ENCODE results near the gene TAX1BP1. TPM values are rescaled to one million over a fixed set of nuclear protein-coding genes. Genes with fewer than 3 reads are reported as not detected.

The TAX1BP1 gene
- polyA plus RNA-seq, 1 donor (not counting 4 experiments of a cell fraction or from before 2014, with no cell fraction given) = 102 TPM

GRCh38 chr7:27795977-27796376, 56.0 kb downstream of the TAX1BP1 start:
- no peak overlapping the region for H3K27ac ChIP-seq (ENCODE audit: control insufficient read depth, insufficient read depth, low read length)
- H3K79me2 ChIP-seq (ENCODE audit: control insufficient read depth, insufficient read depth, low read length) = no peaks in the 10 kb centered on the region
- H3K27me3 ChIP-seq (ENCODE audit: control insufficient read depth, extremely low read depth, insufficient read depth, low read length) = no peaks in the 10 kb centered on the region
- no peak for FAIRE-seq
- TF ChIP-seq CTCF (optimal IDR thresholded peaks at IDR 0.05 in 1 of 3, IDR thresholded peaks at IDR 0.05 in 1 of 3, conservative IDR thresholded peaks at IDR 0.05 in 1 of 3; ENCODE audit: extremely low read depth in 1 of 3, insufficient read depth in 2 of 3, low read length in 3 of 3) (no peak), EZH2 (IDR thresholded peaks at IDR 0.05; ENCODE audit: low read length) (no peak)
- peaks cover 5% of the 10 kb centered on the region for H3K4me1 ChIP-seq (ENCODE audit: control insufficient read depth, extremely low read depth, insufficient read depth, low read length)
- no peaks in the 10 kb centered on the region for H3K9me3 ChIP-seq (ENCODE audit: control insufficient read depth, low read depth, low read length)
- no peaks in the 10 kb centered on the region for H3K9me1 ChIP-seq (ENCODE audit: control insufficient read depth, extremely low read depth, insufficient read depth, low read length)
- H2AFZ ChIP-seq (ENCODE audit: control insufficient read depth, low read length) = no peak overlapping the region
- H3K9ac ChIP-seq (ENCODE audit: control insufficient read depth, extremely low read depth, insufficient read depth, low read length) = no peak overlapping the region
- no peak for DNase-seq (ENCODE audit: low read depth, low spot score)
- peaks cover 0 to 14% of the 10 kb centered on the region in 2 experiments for H3K36me3 ChIP-seq (ENCODE audit: control insufficient read depth in 2 of 2, extremely low read depth in 1 of 2, insufficient read depth in 2 of 2, low read length in 2 of 2)
- no peak overlapping the region for H3K4me2 ChIP-seq (ENCODE audit: control insufficient read depth, extremely low read depth, insufficient read depth, low read depth, low read length)
- no peak overlapping the region for H3K4me3 ChIP-seq (ENCODE audit: control insufficient read depth in 2 of 3, extremely low read depth in 1 of 3, insufficient read depth in 2 of 3, low read depth in 1 of 3, low read length in 3 of 3)
- dilution Hi-C loops (cut with MboI; ENCODE audit: extremely low pct_ligation_motif_present, low sequenced_read_pairs) = no loop called here
- no peaks in the 10 kb centered on the region for H4K20me1 ChIP-seq (ENCODE audit: control insufficient read depth, extremely low read depth, insufficient read depth, low read length)

- DNase-seq (ENCODE audit: low read depth, low spot score) = no peak
- no peak for FAIRE-seq
- H3K27ac ChIP-seq (ENCODE audit: control insufficient read depth, insufficient read depth, low read length) = no peak overlapping the region
- no peaks in the 10 kb centered on the region for H3K27me3 ChIP-seq (ENCODE audit: control insufficient read depth, extremely low read depth, insufficient read depth, low read length)
- no peaks in the 10 kb centered on the region for H3K4me1 ChIP-seq (ENCODE audit: control insufficient read depth, extremely low read depth, insufficient read depth, low read length)
- no peaks in the 10 kb centered on the region for H4K20me1 ChIP-seq (ENCODE audit: control insufficient read depth, extremely low read depth, insufficient read depth, low read length)
- no peak for TF ChIP-seq CTCF (optimal IDR thresholded peaks at IDR 0.05 in 1 of 3, IDR thresholded peaks at IDR 0.05 in 1 of 3, conservative IDR thresholded peaks at IDR 0.05 in 1 of 3; ENCODE audit: extremely low read depth in 1 of 3, insufficient read depth in 2 of 3, low read length in 3 of 3)
- TF ChIP-seq EZH2 (IDR thresholded peaks at IDR 0.05; ENCODE audit: low read length) = no peak
- dilution Hi-C loops (cut with MboI; ENCODE audit: extremely low pct_ligation_motif_present, low sequenced_read_pairs) = no loop called here
- no peak overlapping the region for H3K4me2 ChIP-seq (ENCODE audit: control insufficient read depth, extremely low read depth, insufficient read depth, low read depth, low read length)
- H3K9me3 ChIP-seq (ENCODE audit: control insufficient read depth, low read depth, low read length) = no peaks in the 10 kb centered on the region
- H3K36me3 ChIP-seq (ENCODE audit: control insufficient read depth in 2 of 2, extremely low read depth in 1 of 2, insufficient read depth in 2 of 2, low read length in 2 of 2) = peaks cover 2 to 10% of the 10 kb centered on the region in 2 experiments
- no peak overlapping the region for H3K9ac ChIP-seq (ENCODE audit: control insufficient read depth, extremely low read depth, insufficient read depth, low read length)
- H3K79me2 ChIP-seq (ENCODE audit: control insufficient read depth, insufficient read depth, low read length) = no peaks in the 10 kb centered on the region
- no peak overlapping the region for H2AFZ ChIP-seq (ENCODE audit: control insufficient read depth, low read length)
- H3K9me1 ChIP-seq (ENCODE audit: control insufficient read depth, extremely low read depth, insufficient read depth, low read length) = no peaks in the 10 kb centered on the region
- no peak overlapping the region for H3K4me3 ChIP-seq (ENCODE audit: control insufficient read depth in 2 of 3, extremely low read depth in 1 of 3, insufficient read depth in 2 of 3, low read depth in 1 of 3, low read length in 3 of 3)
Measured at GRCh38 chr7:27799212-27799611, 59.2 kb downstream of the TAX1BP1 start.
